ENCODE data around the gene GPR18. TPM values are rescaled to one million over a fixed set of nuclear protein-coding genes. Genes with fewer than 3 reads are reported as not detected.

Gene GPR18, protein sequence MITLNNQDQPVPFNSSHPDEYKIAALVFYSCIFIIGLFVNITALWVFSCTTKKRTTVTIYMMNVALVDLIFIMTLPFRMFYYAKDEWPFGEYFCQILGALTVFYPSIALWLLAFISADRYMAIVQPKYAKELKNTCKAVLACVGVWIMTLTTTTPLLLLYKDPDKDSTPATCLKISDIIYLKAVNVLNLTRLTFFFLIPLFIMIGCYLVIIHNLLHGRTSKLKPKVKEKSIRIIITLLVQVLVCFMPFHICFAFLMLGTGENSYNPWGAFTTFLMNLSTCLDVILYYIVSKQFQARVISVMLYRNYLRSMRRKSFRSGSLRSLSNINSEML
- total RNA-seq = not detected in 2 replicates

DNA sequence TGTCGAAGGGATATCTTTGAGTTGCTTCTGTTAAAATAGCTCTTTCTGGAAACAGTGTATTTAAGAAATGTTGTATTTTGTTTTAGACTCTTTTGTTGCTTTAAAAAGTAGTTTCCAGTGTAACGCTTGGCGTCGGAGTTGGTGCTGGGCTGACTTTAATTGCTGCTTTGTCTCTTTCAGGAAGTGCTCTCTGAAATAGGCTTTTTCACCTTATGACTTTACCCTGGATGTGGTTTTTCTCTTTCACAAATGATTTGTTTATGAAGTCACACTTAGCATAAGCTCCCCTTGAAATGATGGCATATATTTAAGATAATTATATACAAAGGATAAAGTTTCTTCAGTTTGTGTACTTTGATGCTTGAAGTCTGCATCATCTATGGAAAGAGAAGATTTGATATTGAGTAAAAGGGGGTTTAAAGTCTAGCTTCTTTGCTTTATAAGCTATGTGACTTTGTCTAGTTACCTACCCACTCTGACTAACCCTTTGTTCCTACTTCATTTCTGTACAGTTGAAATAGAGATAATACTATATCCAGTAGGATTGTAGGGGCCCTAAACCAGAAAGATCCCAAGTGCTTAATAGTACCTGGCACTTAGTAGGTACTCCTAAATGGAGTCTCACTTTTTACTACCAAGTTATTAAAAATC lies at the start of gene GPR18:
Gene GPR18, minus strand, starts transcription at position 170 of the 651 bp plus-strand sequence. CDS start 2,507 bp downstream, outside the sequence.

DNA sequence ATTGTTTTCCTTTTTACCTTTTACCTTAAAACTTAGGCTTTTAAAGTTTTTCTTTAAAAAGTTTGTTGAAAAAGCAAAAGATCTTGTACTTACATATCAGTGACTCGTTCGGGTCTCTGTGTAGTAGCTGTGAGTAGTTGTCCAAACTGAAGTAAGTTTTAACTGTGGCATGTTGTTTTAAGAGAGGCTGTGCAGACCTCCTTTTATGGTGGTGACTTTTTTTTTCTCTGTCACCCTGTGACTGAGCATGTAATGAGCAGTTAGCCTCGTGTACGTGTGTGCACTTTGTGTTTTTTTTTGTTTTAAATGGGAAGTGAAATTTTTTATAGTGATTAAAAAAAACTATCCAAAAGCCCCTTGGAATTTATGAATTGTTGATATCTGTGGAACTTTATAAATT lies 49.1 kb upstream of the GPR18 start, which contains the start of gene GPR183:
Gene GPR183, minus strand, starts transcription at position 153 of the 400 bp plus-strand sequence. CDS start 11,254 bp downstream, outside the sequence.

Other genes starting within 250 kb of the GPR18 start
- gene UBAC2, start 57.5 kb downstream of the GPR18 start, total RNA-seq = 34.3 and 44.3 TPM in 2 replicates
- gene GPR183, start 49.0 kb upstream of the GPR18 start, total RNA-seq = not detected in 2 replicates
- gene TM9SF2, start 243.1 kb upstream of the GPR18 start, total RNA-seq = 84.0 and 97.5 TPM in 2 replicates